GM18951 (cell line): ENCODE measurements around the gene RECK.

Experiments used
- POLR2A ChIP-seq: IDR thresholded peaks from 4 replicates; pipeline ENCODE4 v1.6.1; 2011; ENCODE audit warnings: mild to moderate bottlenecking; ENCODE audit not compliant: insufficient read length, insufficient read depth; ENCODE audit errors: extremely low read depth
- in situ Hi-C: fragments of 300-500 bp; cut with MboI; formaldehyde crosslinking; loops from one replicate; pipeline ENCODE4 v1.12.0; 2022; ENCODE audit warnings: low sequenced_read_pairs, mixed read lengths, inconsistent platforms; ENCODE audit not compliant: unreplicated experiment

RECK gene

DNA sequence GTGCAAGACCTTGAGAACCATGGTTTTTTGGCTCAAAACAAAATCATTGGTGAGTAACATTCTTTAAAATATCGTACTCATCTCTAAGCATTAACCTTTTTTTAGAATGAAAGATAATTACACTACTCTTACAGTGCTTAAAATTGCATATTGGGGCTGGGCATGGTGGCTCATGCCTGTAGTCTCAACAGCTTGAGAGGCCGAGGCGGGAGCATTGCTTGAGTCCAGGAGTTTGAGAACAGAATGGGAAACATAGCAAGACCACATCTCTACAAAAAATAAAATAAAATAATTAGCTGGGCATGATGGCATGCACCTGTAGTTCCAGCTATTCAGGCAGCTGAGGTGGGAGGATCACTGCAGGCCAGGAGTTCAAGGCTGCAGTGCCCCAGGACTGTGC is 2.9 kb upstream of the RECK start:
- TF ChIP-seq POLR2A: no peak
- in situ Hi-C loops: no loop called here

DNA sequence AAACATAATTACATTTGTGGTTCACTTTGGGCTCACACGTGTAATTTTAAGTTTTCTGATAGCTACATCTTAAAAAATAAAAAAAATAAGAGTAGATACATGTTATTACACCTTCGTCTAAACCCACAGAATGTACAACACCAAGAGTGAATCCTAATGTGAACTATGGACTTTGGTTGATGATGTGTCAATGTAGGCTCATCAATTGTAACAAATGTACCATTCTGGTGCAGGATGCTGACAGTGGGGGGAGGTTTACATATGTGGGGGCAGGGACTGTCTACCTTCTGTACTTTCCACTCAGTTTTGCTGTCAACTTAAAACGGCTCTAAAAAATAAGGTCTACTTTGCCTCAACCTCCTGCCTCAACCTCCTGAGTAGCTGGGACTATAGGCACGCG is 2.5 kb upstream of the RECK start:
- TF ChIP-seq POLR2A: no peak
- in situ Hi-C loops: no loop called here

DNA sequence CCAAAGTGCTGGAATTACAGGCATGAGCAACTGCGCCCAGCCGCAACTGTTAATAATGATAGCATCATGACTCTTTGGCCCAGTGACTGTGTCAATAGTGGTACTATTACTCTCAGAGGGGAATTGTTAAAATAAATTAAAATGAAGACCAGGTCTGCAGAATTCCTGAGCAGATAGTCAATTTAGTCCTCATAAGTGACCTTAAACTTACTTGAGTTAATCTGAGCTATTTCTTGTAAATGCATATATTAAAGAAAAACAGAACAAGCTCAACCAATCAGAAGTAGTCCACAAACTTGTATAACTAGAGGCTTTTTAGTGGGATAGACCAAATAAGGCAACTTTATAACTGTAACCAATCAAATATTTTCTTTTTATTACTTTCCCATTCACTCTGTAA is 1.7 kb upstream of the RECK start:
- no peak for TF ChIP-seq POLR2A
- in situ Hi-C loops: no loop called here

DNA sequence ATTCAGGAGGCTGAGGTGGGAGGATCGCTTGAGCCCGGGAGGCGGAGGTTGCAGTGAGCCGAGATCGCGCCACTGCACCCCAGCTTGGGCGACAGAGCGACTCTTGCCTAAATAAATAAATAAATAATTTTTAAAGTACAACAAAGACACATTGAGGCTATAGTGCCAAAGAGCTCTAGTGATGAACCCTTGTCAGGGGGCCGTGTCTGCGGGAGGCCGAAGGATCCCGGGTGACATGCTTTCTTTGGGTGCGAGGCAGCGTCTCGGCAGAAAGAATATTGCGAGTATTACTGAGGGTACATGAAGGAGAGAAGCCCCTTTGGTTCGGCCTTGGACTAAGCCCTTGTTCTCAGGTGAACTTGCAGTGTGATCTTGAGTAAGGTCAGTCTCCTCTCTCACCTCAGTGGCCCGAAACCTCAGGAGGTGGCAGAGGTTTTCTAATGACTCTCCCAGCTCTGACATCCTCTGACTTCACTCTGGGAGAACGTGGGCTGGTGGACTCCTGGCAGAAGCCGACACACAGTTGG is 397 bp upstream of the RECK start:
- in situ Hi-C loops: no loop called here

GRCh38 chr9:36037549-36038122 is 923 bp downstream of the RECK start:
- in situ Hi-C loops: no loop called here
- TF ChIP-seq POLR2A: no peak

More for the DNA sequence above, 397 bp upstream of the RECK start:
- TF ChIP-seq POLR2A: no peak

- in situ Hi-C loops: no loop called here
- TF ChIP-seq POLR2A: no peak
Observed at GRCh38 chr9:36039121-36039520, 2.4 kb downstream of the RECK start.

GRCh38 chr9:36039696-36040095 is 3.0 kb downstream of the RECK start:
- TF ChIP-seq POLR2A: no peak
- in situ Hi-C loops: no loop called here

DNA sequence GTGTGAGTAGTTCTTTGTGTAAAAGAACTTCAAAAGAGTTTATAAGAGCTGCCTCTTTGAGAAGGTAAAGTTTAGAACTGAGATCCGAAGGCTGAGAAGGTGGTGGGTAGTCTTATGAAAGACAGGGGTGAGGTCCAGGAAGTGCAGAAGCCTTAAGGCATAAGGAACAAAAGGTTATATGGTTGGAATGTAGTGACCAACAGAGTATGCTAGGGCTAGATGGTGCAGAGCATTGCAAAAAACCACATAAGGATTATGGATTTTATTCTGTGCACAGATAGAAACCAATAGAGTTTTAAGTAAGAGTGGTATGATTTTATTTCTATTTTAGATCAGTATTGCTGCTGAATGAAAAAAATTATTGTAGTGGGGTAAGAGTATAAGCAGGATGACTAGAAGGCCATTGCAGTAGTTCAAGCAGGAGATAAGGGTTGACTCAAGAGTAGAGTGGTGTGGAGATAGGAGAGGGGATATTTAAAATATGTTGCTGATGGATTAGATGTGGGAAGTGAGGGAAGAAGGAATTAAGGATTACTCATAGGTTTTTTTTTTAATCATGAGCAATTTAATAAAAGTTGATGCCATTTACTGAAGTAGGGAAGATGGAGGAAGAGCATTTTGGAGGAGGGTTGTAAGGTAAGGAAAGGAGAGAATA is 3.7 kb downstream of the RECK start:
- no peak for TF ChIP-seq POLR2A
- in situ Hi-C loops: no loop called here

DNA sequence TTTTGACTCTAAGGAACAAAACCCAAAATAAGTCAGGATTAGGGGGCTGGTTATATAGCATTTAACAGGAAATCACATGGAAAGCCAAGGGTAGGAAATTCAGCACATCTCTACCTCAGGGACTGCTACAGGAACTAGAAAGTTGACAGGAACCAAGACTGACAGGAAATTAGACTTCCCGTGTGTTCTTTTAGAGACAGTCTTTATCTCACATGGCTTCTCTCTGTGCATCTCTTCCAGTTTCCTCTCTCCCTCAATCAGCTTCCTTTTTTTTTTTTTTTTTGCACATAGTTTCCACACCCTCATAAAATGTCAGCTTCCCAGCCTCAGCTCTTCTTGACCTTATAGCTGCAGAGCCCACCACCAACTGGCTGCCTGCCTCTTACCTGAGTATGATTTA is 4.8 kb downstream of the RECK start:
- no peak for TF ChIP-seq POLR2A
- in situ Hi-C loops: no loop called here

DNA sequence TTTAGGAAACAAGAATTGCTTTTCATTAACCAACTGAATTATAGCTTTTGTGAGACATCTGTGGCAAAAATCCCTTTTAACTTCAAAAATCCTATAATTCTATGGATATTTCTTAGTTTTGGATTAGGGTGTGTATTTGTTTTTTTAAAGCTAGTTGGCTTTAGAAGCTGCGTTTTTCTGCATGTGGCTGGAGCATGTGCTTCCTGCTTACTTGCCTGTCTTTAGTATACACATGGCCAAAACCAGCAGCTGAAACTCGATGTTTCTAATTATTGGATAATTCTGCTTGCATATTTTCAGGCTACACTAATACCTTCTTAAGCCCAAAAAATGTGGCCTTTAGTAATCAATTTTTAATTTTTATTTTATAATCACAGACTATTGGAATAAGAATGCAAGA is 8.9 kb downstream of the RECK start:
- in situ Hi-C loops: no loop called here
- no peak for TF ChIP-seq POLR2A

DNA sequence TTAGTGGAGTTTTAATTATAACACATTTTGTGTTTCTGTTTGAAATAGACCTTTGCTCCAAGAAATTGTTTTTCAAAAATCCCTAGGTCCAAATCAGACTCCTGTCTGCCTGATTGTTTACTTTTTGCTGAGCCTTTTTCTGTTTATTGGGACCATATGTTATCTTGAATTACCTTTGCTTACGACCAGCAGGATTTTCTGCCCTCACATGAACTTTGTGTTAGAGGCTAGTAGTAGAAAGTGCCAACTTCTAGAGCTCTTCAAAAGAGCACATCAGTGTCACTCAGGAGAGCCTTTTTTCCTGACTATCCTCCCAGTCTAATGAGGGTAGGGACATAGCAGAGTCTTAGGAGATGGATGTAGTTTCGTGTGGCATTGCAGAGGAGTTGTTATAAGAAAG is 10.2 kb downstream of the RECK start:
- in situ Hi-C loops: no loop called here
- TF ChIP-seq POLR2A: no peak

DNA sequence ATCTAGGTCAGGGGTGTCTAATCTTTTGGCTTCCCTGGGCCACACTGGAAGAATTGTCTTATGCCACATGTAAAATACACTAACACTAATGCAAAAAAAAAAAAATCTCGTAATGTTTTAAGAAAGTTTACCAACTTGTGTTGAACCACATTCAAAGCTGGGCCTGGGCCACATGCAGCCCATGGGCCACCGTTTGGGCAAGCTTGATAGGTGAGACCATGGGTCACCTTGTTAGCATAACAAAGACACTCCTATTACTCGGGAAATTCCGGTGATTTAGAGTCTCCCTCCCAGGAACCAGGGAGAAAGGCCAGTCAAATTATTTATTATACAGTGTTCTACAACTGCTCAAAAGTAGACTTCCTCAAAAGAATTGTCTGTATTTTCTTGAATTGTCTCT is 12.7 kb downstream of the RECK start:
- in situ Hi-C loops: no loop called here
- TF ChIP-seq POLR2A: no peak

DNA sequence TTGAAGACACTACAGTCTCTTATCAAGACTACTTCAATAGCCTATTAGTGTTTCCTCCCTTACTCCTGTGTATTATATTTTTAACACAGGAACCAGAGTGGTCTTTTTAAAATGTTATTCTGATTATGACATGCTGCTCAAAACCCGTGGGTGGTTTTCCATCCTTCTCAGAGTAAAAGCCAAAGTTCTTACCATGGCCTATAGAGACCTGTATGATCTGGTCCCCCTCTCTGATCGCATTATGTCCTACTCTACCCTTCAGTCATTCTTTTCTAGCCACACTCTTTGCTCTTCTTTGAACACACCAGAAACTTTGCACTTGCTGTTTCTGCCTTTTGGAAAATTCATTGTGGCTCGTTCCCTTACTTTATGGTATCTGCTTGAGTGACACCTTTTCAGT is 13.8 kb downstream of the RECK start:
- TF ChIP-seq POLR2A: no peak
- in situ Hi-C loops: no loop called here

DNA sequence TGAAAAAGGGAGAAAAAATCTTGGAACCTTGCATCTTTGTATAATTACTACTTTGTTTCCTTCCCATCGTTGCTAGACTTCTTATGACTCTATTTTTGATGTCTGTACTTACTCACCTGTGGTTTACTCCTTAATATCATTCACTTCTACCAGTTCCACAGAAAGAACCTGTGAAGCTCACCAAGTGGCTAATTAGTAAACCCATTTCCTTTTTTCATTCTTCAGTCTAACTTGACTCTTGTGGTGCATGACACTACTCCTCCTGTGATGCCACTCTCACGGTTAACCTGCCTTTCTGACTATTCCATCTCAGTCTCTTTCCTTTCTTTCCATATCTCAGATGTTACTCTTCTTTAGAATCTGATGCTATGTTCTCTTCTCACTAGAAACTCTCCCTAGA is 14.6 kb downstream of the RECK start:
- in situ Hi-C loops: no loop called here
- no peak for TF ChIP-seq POLR2A
